Mesothelial cell of epicardium (in vitro differentiated cells): Measurements from ENCODE around the gene SLX4IP. TPM values are rescaled to one million over a fixed set of nuclear protein-coding genes. Genes with fewer than 3 reads are reported as not detected.
A peak's percentile ranks its signal among the peaks of the same experiment; 100 is the strongest.

ENCODE experiments used
- DNase-seq, 2 experiments: peaks; one replicate each; pipeline ENCODE4 v3.0.0; 2021; ENCODE audit warnings: low spot score in 2 of 2; ENCODE audit not compliant: unreplicated experiment in 2 of 2
- H3K27ac Mint-ChIP-seq: 2 replicates; pipeline ENCODE4 v1.8.0; 2021; ENCODE audit warnings: mixed read lengths
- H3K27me3 Mint-ChIP-seq: 2 replicates; pipeline ENCODE4 v1.8.0; 2021; ENCODE audit warnings: low read depth, mixed read lengths
- H3K36me3 Mint-ChIP-seq: 2 replicates; pipeline ENCODE4 v1.8.0; 2021; ENCODE audit warnings: mixed read lengths
- H3K4me1 Mint-ChIP-seq: 2 replicates; pipeline ENCODE4 v1.8.0; 2021; ENCODE audit warnings: mixed read lengths
- H3K4me3 Mint-ChIP-seq: 2 replicates; pipeline ENCODE4 v1.8.0; 2021; ENCODE audit warnings: mild to moderate bottlenecking, moderate library complexity, mixed read lengths
- H3K9me3 Mint-ChIP-seq: 2 replicates; pipeline ENCODE4 v1.8.0; 2021; ENCODE audit warnings: mixed read lengths
- total RNA-seq: library from RNA; stranded (reverse); gene quantifications from 3 replicates; pipeline ENCODE4 v1.2.1, GENCODE V29; 2021
- TF ChIP-seq, protein P1 (sequence below): fragments of 200-600 bp; sonication (generic); IDR thresholded peaks from one replicate; pipeline ENCODE4 v1.5.0; 2021; ENCODE audit warnings: antibody characterized with exemption; ENCODE audit not compliant: unreplicated experiment

Gene SLX4IP
- total RNA-seq, 1 donor from 2014 or later = 10.4 TPM

DNA sequence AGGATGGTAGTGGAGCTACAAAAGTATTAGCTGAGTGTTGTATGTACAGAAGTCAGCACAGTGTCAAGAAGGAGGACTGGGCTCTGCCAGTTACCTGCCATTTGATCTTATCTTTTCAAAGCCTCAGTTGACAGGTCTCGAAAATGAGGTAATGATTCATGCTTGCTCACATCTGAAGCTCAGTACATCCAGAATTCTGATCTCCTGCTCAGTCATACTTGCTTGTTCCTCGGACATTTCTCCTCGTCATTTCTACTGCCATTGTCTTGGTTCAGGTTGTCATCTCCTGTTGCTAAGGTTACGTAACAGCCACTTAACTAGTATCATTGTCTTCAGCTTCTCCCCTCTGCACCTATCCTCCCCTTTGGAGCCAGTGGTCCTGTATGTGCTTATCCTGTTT lies 89.5 kb downstream of the SLX4IP start:
- Mint-ChIP-seq H3K27ac (peak overlapping the region; percentile 66), H3K4me1 (peaks cover 29% of the 10 kb centered on the region), H3K36me3 (no peaks in the 10 kb centered on the region), H3K9me3 (peaks cover 11% of the 10 kb centered on the region), H3K27me3 (no peaks in the 10 kb centered on the region), H3K4me3 (no peak overlapping the region)
- no peak for DNase-seq
- TF ChIP-seq, protein P1, sequence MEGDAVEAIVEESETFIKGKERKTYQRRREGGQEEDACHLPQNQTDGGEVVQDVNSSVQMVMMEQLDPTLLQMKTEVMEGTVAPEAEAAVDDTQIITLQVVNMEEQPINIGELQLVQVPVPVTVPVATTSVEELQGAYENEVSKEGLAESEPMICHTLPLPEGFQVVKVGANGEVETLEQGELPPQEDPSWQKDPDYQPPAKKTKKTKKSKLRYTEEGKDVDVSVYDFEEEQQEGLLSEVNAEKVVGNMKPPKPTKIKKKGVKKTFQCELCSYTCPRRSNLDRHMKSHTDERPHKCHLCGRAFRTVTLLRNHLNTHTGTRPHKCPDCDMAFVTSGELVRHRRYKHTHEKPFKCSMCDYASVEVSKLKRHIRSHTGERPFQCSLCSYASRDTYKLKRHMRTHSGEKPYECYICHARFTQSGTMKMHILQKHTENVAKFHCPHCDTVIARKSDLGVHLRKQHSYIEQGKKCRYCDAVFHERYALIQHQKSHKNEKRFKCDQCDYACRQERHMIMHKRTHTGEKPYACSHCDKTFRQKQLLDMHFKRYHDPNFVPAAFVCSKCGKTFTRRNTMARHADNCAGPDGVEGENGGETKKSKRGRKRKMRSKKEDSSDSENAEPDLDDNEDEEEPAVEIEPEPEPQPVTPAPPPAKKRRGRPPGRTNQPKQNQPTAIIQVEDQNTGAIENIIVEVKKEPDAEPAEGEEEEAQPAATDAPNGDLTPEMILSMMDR = no peak

DNA sequence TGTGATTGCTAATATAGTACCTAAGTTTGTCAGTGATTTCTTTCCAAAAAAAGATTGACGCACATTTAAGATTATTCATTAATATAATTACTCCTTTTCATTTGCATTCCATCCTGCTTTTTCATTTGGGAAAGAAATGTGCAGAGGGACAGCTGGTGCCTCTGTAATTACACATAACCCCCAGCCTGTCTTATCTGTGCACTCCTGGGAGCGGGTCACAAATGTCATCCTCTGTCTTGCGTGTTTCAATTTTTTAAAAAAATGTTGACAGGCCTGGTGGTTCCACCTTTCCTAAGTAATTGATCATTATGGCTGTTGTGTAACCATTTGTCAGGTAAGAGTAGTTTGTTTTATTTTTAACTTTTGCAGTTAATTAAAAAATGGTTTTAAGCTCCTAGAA lies 92.7 kb downstream of the SLX4IP start:
- TF ChIP-seq, protein P1 = no peak
- Mint-ChIP-seq H3K9me3 (no peaks in the 10 kb centered on the region), H3K4me3 (no peak overlapping the region), H3K27ac (no peak overlapping the region), H3K4me1 (peaks cover 25% of the 10 kb centered on the region), H3K36me3 (no peaks in the 10 kb centered on the region), H3K27me3 (no peaks in the 10 kb centered on the region)
- no peak for DNase-seq

DNA sequence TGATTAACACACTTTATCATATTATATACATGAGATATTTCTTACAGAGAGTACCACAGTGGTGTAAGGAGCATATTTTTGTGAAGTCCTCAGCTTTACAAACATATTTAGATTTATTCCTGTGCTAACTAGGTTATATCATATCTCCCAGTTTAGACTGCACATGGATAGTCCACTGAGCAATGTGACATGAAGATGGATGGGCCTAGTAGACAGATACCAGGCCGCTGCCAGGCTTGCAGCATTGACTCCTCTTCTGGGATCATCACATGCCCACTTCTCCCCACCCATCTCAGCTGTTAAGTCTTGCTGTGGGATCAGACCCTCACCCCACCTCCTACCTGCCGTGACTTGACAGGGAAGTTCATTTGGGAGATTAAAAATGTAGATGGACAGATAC lies 95.8 kb downstream of the SLX4IP start:
- TF ChIP-seq, protein P1 = no peak
- no peak overlapping the region for H3K4me3 Mint-ChIP-seq
- DNase-seq = no peak
- peaks cover 6% of the 10 kb centered on the region for H3K36me3 Mint-ChIP-seq
- peaks cover 9% of the 10 kb centered on the region for H3K4me1 Mint-ChIP-seq
- H3K27ac Mint-ChIP-seq = no peak overlapping the region
- H3K9me3 Mint-ChIP-seq = no peaks in the 10 kb centered on the region
- no peaks in the 10 kb centered on the region for H3K27me3 Mint-ChIP-seq

DNA sequence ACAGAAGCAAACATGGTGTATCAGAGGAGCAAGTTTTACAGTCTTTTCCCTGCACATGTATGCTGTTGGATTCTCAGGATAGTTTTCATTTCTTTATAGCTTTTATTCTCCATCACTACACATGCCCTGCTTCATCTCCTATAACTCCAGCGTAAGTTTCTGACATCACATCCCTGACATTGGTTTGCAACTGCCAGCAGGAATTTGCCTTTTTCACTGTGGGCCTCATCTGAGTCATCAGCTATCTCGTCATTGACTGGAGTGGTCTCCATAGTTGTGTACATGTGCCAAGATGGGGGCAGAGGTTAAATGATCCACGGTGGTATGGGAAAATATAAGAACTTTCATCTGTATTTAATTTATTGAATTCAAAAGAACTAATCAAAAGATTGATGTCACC lies 96.7 kb downstream of the SLX4IP start:
- Mint-ChIP-seq H3K27me3 (no peaks in the 10 kb centered on the region), H3K4me1 (peaks cover 9% of the 10 kb centered on the region), H3K27ac (no peak overlapping the region), H3K9me3 (no peaks in the 10 kb centered on the region), H3K4me3 (no peak overlapping the region), H3K36me3 (peaks cover 6% of the 10 kb centered on the region)
- DNase-seq = no peak
- TF ChIP-seq, protein P1 = no peak

DNA sequence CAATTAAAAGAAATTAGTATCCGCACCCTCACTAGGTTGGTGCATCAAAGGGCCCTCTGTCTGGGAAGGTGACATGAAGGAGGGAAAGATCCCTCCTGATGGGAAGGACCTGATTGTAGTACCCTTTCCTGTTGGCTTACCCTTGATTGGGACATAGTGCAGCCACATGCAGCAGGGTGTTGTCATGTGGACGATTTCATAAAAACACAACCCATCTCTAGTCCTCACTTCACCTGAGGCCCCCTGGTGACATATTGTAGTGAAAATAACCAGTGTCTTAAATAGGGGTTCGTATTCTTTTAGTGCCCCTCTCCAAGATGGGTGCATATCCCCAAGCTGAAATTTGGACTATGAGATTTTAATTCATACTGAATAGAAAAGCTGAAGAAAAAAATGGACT lies 97.3 kb downstream of the SLX4IP start:
- no peaks in the 10 kb centered on the region for H3K9me3 Mint-ChIP-seq
- DNase-seq = no peak
- H3K27me3 Mint-ChIP-seq = no peaks in the 10 kb centered on the region
- peaks cover 6% of the 10 kb centered on the region for H3K4me1 Mint-ChIP-seq
- H3K36me3 Mint-ChIP-seq = peaks cover 6% of the 10 kb centered on the region
- H3K27ac Mint-ChIP-seq = no peak overlapping the region
- TF ChIP-seq, protein P1 = no peak
- no peak overlapping the region for H3K4me3 Mint-ChIP-seq

DNA sequence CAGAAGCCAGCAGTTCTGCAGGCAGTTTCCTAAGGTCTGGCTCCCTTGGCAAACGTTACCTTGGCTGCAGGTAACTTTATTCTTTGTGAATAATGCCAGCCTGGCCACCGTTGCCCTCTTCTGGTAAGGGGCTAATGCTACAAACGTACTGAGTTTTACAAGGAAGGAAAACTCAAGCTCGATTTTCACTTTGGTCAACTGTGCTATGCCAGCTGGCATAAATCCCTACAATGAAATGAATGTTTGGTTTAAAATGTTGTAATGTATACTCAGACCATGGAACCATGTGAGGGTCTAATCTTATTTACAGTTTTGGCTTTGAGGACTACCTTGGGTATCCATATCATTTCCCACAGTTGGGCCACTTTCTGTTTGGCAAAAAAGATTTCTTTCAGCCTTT lies 101.4 kb downstream of the SLX4IP start:
- TF ChIP-seq, protein P1 = no peak
- Mint-ChIP-seq H3K36me3 (peaks cover 6% of the 10 kb centered on the region), H3K9me3 (no peaks in the 10 kb centered on the region)

More for the DNA sequence above, 101.4 kb downstream of the SLX4IP start:
- no peaks in the 10 kb centered on the region for H3K27me3 Mint-ChIP-seq
- no peak for DNase-seq
- no peak overlapping the region for H3K27ac Mint-ChIP-seq
- H3K4me1 Mint-ChIP-seq = peaks cover 15% of the 10 kb centered on the region
- H3K4me3 Mint-ChIP-seq = no peak overlapping the region
